Stomach (tissue), 4 donors: ENCODE results near the gene FOLR3.

Experiments
- CTCF ChIP-seq, 7 experiments: fragments of 450-650 bp in 4 of 7; fragments of 200-600 bp in 3 of 7; sonication (generic) in 3 of 7; IDR thresholded peaks; one replicate each; pipeline ENCODE4 v1.5.1; 2016 to 2019; ENCODE audit warnings: antibody characterized with exemption in 7 of 7, control low read depth in 2 of 7, mild to moderate bottlenecking in 1 of 7
- POLR2A ChIP-seq, 4 donors: fragments of 450-650 bp; IDR thresholded peaks; one replicate each; pipeline ENCODE4 v1.6.1; 2016; ENCODE audit warnings: antibody characterized with exemption in 4 of 4, control low read depth in 2 of 4, mild to moderate bottlenecking in 1 of 4, moderate library complexity in 1 of 4

GRCh38 chr11:72188267-72188666 is 52.7 kb downstream of the FOLR3 start:
- no peak for TF ChIP-seq POLR2A (IDR thresholded peaks at IDR 0.05)
- TF ChIP-seq CTCF (IDR thresholded peaks at IDR 0.05), result no peak
